LNCaP clone FGC (cell line): ENCODE data around the gene MYO18B.

Experiments used
- DNase-seq: peaks from one replicate; pipeline ENCODE4 v3.0.0-alpha.2; 2011; ENCODE audit warnings: low read depth
- H3K4me3 ChIP-seq: 2 replicates; pipeline ENCODE4 v1.5.1; 2011; ENCODE audit warnings: mild to moderate bottlenecking, low read depth, low read length, control low read depth
- CTCF ChIP-seq: IDR thresholded peaks from 2 replicates; pipeline ENCODE4 v1.5.1; 2012; ENCODE audit warnings: mild to moderate bottlenecking; ENCODE audit not compliant: control insufficient read depth, insufficient read depth; ENCODE audit errors: extremely low read depth

Gene MYO18B

GRCh38 chr22:25741692-25742626 lies at the start of gene MYO18B:
TSS of gene MYO18B (plus strand) at chr22:25742188. CDS start at chr22:25761093, 18,905 bp downstream.
- H3K4me3 ChIP-seq = no peak within 1 kb of the TSS
- no peak for TF ChIP-seq CTCF
- no peak for DNase-seq

- DNase-seq = no peak
- H3K4me3 ChIP-seq = no peak overlapping the region
- TF ChIP-seq CTCF = no peak
Measured at GRCh38 chr22:25692397-25693267, 49.4 kb upstream of the MYO18B start.

- TF ChIP-seq CTCF = no peak
- H3K4me3 ChIP-seq = no peak overlapping the region
- no peak for DNase-seq
Measured at GRCh38 chr22:25693268-25693565, 48.8 kb upstream of the MYO18B start.

GRCh38 chr22:25694196-25694907 lies 47.6 kb upstream of the MYO18B start:
- no peak overlapping the region for H3K4me3 ChIP-seq
- DNase-seq = no peak
- TF ChIP-seq CTCF = no peak

GRCh38 chr22:25695146-25695545 lies 46.8 kb upstream of the MYO18B start:
- no peak for DNase-seq
- H3K4me3 ChIP-seq = no peak overlapping the region
- TF ChIP-seq CTCF = no peak

GRCh38 chr22:25696763-25697162 lies 45.2 kb upstream of the MYO18B start:
- no peak overlapping the region for H3K4me3 ChIP-seq
- no peak for DNase-seq
- no peak for TF ChIP-seq CTCF
